ENCODE measurements around the gene PIBF1.

GRCh38 chr13:72932250-72932649, 150.3 kb downstream of the PIBF1 start:
- no peak for TF ChIP-seq POLR2A (IDR thresholded peaks at IDR 0.05; ENCODE audit: low read length)
- TF ChIP-seq GATA1 (IDR thresholded peaks at IDR 0.05; ENCODE audit: low read depth, low read length) = no peak
